Measurements from ENCODE around the gene KLK3. TPM values are rescaled to one million over a fixed set of nuclear protein-coding genes. Genes with fewer than 3 reads are reported as not detected.
"Not testable (repeated sequence)": the region's sequence is repeated elsewhere in the genome, so short reads cannot be mapped to it uniquely, and the experiment has no call there.

KLK3 gene
- total RNA-seq, 1 donor from 2014 or later, result not detected

DNA sequence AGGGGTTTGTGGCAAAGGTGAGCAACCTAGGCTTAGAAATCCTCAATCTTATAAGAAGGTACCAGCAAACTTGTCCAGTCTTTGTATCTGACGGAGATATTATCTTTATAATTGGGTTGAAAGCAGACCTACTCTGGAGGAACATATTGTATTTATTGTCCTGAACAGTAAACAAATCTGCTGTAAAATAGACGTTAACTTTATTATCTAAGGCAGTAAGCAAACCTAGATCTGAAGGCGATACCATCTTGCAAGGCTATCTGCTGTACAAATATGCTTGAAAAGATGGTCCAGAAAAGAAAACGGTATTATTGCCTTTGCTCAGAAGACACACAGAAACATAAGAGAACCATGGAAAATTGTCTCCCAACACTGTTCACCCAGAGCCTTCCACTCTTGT lies 14.8 kb downstream of the KLK3 start:
- DNase-seq, result no peak

DNA sequence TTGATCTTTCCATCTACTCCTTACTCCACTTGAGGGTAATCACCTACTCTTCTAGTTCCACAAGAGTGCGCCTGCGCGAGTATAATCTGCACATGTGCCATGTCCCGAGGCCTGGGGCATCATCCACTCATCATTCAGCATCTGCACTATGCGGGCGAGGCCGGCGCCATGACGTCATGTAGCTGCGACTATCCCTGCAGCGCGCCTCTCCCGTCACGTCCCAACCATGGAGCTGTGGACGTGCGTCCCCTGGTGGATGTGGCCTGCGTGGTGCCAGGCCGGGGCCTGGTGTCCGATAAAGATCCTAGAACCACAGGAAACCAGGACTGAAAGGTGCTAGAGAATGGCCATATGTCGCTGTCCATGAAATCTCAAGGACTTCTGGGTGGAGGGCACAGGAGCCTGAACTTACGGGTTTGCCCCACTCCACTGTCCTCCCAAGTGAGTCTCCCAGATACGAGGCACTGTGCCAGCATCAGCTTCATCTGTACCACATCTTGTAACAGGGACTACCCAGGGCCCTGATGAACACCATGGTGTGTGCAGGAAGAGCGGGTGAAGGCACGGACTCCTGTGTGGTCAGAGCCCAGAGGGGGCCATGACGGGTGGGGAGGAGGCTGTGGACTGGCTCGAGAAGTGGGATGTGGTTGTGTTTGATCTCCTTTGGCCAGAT lies 15.8 kb downstream of the KLK3 start:
- no peak for DNase-seq

DNA sequence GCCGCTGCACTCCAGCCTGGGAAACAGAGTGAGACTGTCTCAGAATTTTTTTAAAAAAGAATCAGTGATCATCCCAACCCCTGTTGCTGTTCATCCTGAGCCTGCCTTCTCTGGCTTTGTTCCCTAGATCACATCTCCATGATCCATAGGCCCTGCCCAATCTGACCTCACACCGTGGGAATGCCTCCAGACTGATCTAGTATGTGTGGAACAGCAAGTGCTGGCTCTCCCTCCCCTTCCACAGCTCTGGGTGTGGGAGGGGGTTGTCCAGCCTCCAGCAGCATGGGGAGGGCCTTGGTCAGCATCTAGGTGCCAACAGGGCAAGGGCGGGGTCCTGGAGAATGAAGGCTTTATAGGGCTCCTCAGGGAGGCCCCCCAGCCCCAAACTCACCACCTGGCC lies 18.3 kb downstream of the KLK3 start, which contains the start of gene KLK2:
KLK2 (plus strand) TSS at position 384 of the 400 bp plus-strand sequence. CDS start 35 bp downstream, outside the sequence.
- DNase-seq, result no peak

DNA sequence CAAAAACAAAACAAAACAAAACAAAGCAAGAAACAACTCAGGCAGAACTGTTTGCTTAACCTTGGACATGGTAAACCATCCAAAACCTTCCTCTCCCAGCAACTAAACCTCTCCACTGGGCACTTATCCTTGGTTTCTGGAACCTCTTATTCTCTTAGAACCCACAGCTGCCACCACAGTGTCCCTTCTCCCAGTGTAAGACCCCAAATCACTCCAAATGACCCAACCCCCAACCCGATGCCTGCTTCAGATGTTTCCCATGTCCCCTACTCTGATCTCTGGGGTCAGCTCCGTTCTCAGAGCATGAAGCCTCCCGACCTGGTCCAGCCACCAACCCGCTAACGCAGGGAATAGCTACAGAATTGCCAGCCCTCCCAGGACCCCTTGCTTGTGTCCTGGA lies 19.5 kb downstream of the KLK3 start:
- DNase-seq, result no peak

DNA sequence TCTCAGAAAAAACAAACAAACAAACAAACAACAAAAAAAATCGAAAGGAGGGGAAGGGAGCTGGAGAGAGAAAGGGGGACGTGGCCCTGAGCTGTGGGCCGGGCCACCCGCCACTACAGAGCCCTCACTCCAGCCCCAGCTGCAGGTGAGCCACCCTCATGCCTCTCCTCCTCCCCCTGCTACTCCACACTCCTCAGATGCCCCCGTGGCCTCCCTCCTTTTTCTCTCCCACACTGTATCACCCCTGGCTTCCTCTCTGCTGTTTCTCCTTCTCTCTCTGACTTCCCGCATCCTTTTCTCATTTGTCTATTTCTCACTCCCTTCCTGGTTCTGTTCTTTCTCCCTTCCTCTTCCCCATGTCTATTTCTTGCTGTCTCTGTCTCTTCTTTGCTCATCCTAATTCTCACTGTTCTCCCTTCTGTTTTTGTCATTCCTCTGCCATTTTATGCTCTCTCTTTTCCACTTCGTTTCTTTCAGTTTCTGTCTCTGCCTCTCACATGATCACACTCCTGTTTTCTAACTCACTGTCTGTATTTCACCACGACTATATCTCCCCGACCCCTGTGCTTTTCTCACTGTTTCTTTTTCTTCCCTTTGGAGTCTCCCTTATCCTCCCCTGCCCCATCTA lies 21.2 kb downstream of the KLK3 start:
- no peak for DNase-seq

DNA sequence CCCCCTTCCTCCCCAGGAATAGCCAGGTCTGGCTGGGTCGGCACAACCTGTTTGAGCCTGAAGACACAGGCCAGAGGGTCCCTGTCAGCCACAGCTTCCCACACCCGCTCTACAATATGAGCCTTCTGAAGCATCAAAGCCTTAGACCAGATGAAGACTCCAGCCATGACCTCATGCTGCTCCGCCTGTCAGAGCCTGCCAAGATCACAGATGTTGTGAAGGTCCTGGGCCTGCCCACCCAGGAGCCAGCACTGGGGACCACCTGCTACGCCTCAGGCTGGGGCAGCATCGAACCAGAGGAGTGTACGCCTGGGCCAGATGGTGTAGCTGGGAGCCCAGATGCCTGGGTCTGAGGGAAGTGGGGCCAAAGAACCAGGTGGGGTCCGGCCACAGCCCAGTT lies 21.7 kb downstream of the KLK3 start:
- DNase-seq, result no peak

DNA sequence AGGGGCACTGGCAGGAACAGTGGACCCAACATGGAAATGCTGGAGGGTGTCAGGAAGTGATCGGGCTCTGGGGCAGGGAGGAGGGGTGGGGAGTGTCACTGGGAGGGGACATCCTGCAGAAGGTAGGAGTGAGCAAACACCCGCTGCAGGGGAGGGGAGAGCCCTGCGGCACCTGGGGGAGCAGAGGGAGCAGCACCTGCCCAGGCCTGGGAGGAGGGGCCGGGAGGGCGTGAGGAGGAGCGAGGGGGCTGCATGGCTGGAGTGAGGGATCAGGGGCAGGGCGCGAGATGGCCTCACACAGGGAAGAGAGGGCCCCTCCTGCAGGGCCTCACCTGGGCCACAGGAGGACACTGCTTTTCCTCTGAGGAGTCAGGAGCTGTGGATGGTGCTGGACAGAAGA lies 22.6 kb downstream of the KLK3 start:
- DNase-seq, result no peak

DNA sequence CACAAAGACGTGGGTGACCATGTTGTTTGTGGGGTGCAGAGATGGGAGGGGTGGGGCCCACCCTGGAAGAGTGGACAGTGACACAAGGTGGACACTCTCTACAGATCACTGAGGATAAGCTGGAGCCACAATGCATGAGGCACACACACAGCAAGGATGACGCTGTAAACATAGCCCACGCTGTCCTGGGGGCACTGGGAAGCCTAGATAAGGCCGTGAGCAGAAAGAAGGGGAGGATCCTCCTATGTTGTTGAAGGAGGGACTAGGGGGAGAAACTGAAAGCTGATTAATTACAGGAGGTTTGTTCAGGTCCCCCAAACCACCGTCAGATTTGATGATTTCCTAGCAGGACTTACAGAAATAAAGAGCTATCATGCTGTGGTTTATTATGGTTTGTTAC lies 24.1 kb downstream of the KLK3 start:
- no peak for DNase-seq

DNA sequence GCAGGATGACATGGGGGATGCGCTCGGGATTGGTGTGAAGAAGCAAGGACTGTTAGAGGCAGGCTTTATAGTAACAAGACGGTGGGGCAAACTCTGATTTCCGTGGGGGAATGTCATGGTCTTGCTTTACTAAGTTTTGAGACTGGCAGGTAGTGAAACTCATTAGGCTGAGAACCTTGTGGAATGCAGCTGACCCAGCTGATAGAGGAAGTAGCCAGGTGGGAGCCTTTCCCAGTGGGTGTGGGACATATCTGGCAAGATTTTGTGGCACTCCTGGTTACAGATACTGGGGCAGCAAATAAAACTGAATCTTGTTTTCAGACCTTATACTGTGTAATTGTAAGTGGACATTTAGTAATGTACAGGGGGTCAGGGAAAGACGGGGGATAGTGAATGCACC lies 25.5 kb downstream of the KLK3 start:
- DNase-seq, result no peak

DNA sequence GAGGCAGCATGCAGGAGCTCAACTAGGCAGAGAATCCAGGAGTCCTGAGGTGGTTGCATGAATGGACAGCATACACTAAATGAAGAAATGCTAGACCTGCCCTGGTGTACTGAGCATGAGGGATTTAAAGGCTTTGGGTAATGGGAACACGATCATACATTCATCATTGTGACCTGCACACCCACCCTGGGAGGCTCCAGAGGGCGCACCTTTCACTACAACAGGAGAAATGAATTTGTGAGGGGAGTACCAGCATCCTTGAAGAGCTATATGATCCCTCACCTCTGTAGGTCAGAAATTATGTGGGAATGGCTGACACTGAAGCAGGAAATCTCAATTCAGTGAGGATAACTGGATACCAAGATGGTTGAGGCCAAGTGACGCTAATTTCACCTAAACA lies 27.5 kb downstream of the KLK3 start:
- DNase-seq, result no peak

DNA sequence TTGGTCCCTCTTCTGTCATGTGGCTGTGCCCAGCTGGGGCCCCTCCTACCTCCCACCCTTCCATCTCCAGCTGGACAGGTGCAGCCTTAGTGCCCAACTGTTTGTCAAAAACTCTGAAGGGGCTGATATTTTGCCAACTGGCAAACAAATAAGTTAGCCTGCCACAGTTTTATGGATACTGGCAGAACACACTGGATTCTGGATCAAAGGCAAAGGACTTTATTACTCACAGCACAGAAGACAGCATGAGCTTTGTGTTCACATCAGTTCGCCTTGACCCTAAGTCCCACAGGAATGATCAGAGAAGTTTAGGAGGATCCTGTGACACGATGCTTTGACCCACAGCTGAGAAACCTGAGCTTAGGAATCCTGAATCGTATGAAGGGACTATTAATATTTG lies 34.9 kb downstream of the KLK3 start:
- no peak for DNase-seq

DNA sequence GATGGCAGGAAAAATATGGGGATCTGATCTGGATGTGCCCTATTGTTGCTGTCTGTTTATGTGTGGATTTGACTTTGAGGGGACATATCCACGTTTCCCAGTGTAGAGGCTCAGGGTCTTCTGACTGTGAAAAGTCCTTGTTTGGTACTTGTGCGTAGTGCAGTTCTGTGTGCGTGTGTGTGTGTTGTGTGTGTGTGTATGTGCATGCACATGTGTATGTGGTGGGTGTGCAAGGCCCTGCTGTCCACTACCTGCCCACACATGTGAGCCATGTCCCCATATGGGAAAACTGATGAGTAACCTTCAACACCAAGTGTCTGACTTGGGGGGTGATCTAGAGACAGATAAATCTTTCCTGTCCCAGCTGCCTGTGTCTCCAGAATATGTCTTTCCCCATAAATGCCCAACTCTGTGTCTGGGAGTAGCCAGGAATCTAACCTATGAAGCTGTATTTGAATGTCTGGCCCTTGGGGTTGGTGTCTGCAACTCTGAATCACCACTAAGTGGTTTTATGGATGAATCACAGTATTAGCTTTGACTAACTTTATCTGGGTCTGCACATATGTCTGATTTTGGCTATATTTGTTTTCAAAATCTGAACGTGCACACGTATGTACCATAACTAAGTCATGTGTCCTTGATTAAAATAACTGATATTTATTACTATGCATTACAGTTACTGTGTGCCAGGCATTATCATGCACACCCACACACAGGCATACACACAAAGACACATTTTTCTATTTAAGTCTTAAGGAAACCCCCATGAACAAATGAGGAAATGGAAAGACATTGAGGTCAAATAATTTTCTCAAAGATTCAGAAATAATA lies 35.9 kb downstream of the KLK3 start:
- DNase-seq, result no peak

DNA sequence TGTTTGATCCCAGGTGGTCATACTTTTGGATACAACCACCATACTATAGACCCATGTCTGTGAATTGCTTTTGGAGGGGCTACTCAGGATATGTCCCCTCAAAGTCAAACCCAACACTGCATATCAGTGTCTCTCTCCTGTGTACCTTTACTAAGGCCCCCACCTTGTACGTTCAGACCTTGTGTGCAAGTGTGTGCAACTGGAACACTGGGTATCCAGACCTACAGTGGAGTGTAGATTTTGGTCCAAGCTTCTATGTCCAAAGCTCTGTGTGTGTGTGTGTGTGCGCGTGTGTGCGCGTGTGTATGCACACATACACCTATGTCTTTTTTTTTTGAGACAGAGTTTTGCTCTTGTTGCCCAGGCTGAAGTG lies 36.5 kb downstream of the KLK3 start:
- DNase-seq, result no peak

DNA sequence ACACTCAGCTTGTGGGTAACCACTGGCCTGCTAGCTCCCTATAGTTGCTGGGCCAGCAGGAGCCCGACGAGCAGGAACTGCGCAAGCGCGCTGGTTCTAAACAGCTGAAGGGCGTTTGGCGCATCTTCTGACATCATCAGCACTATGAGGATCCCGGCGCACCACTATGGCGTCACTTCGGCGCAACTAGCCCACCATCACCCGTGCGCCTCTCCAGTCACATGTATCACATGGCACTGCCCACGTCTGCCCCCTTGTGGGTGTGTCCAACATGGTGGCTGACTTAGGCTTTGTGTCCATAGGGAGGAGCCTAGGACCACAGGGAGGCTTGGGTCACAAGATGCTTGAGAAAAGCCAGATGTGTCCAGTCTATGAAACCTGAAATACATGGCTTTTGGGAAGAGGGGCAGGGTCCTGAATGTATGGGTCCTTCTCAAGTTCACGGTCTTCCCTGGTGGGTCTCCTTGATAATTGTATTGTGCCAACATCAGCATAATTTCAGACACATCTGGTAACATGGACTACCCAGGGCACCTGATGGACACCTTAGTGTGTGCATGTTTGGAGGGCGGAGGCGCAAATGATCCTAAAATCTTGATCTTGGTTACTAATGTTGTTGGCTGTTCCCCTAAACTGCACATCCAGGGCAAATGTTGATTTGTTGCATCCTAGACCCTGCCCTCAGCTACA lies 38.5 kb downstream of the KLK3 start:
- DNase-seq, result no peak

DNA sequence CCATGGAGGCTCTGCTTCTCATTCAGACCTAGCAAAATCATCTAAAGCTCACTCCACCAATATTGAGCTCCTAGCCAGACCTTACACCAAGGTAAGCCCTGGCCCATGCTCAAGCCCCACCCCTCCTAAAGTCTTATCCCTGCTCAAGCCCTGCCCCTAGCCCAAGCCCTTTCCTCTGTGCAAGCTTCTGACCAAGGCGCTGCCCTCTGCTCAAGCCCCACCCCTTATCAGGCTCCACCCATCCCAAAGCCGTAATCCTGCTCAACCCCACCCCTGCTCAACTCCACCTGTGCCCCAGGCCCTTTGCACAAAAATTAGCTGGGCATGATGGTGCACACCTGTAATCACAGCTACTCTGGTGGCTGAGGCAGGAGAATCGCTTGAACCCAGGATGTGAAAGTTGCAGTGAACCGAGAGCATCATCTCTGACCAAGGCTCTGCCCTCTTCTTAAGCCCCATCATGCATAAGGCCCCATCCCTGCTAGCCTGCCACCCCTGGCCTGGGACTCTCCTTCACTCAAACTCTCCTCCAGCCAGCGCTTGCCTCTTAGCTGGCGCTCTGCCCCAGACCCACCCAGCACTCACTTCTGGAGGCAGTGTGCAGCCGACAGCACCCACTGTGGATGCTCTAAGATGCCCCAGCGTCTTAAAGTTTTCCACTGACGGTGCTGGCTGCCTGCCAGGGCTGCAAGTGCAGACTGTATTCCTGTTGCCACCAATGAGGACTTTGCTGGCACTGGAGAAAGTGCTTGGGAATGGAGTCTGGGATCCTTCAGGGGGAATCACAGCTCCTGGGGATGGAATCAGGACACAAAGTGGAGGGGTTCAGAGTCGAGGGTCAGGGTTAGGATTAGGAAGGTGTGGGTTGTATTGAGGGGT lies 40.0 kb downstream of the KLK3 start:
- DNase-seq, result no peak

DNA sequence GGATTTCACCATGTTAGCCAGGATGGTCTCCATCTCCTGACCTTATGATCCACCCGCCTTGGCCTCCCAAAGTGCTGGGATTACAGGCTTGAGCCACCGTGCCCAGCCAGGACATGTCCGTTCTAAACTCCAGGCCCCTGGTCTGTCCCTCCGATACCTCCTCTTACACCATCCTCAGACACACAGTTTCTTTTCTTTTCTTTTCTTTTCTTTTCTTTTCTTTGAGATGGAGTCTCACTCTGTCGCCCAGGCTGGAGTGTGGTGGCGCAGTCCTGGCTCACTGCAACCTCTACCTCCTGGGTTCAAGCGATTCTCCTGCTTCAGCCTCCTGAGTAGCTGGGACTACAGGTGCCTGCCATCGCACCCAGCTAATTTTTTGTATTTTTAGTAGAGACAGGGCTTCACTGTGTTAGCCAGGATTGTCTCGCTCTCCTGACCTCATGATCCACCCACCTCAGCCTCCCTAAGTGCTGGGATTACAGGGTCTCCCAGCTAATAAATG lies 41.4 kb downstream of the KLK3 start:
- DNase-seq, result not testable (repeated sequence)

DNA sequence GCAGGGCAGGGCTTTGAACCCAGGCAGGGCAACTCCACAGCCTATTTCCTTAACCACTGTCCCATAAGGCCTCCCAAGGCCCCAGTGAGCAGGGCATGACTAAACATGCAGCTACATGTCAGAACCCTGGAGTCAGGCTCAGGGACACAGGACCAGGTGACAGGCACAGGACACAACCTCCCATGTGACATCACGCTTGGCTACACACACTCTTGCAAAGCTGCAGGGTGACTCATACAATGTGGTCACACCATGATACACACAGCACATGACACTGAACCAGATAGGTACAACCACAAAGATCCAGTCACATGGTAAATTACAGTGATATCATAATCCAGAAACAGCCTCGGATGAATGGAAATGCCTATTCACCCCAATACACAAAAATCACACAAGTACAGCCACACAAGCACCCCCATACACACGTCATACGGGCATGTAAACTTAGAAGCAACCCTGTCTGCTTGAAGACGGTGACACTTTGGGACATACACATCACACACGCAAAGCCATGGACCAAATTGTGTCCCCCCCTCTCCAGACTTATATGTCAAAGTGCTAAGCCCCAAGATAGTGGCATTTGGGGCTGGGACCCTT lies 42.0 kb downstream of the KLK3 start:
- DNase-seq, result no peak

DNA sequence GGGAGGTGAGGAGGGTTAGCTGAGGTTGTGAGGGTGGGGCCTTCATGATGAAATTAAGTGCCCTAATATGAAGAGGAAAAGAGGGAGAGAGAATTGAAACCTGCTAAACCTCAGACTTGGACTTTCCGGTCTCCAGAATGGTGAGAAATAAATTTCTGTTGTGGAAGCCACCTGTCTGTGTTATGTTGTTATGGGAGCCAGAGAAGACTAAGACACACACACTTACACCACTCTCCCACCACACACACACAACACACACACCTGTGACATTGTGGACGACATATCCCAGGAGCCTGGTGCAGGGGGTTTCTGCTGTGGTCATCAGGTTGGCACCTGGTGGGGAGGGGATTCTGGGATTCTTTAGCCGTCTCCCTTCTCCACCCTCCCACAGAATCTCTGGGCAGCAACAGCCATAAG lies 42.5 kb downstream of the KLK3 start:
- no peak for DNase-seq

DNA sequence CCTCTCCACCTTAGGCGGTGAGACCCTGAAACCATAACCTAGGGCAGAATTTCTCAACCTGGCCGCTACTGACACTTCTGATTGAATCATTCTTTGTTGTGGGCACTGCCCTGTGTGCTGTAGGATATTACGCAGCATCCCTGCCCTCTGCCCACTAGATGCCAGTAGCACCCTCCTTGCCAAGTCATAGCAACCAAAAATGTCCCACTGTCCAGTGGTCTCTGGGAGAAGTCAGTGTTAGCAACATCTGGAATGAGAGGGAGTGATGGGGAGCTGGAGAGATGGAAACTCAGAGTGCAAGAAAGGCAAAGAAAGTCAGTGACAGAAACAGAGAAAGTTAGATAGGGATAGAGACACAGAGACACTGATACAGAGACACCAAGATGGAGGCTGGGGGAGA lies 42.9 kb downstream of the KLK3 start:
- no peak for DNase-seq

DNA sequence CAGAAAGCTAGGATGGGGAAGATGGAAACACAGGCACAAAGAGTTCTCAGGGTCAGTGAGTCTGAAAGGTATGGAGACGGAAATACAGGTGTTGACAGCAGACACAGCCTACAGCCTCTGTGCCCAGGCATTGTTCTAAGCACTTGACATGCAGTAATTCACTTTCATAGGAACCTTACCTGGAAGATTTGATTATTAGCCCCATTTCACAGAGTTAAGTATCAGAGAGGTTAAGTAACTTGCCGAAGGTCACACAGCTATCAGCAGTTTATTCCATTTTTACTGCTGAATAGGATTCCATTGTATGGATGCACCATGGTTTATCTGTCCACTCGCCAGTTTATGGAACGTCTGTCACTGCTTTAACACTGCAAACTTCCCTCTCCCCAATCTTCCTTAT lies 43.3 kb downstream of the KLK3 start:
- no peak for DNase-seq

DNA sequence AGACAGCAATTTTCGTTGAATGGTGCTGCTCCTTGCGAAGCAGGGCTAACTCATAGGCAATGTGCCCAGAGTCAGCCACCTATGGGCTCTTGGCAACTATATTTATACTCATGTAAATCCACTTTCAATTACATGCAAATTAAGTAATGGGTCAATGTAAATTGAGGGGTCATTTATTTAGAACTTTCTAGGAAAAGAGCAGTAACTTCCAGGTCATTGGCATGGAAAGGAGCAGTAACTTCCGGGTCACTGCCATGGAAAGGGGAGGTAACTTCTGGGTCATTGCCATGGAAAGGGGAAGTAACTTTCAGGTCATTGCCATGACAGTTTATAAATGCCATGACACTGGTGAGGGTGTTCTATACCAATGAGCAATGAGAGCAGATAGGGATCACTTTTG lies 44.9 kb downstream of the KLK3 start:
- DNase-seq, result no peak
